Activated CD8-positive, alpha-beta memory T cell treated with anti-CD3 and anti-CD28 coated beads for 24 hours (primary cell): ENCODE data around the gene SYT7.
A peak's percentile ranks its signal among the peaks of the same experiment; 100 is the strongest.

Experiments used
- DNase-seq: peaks from one replicate; pipeline ENCODE4 v3.0.0-alpha.2; 2020

SYT7 gene

DNA sequence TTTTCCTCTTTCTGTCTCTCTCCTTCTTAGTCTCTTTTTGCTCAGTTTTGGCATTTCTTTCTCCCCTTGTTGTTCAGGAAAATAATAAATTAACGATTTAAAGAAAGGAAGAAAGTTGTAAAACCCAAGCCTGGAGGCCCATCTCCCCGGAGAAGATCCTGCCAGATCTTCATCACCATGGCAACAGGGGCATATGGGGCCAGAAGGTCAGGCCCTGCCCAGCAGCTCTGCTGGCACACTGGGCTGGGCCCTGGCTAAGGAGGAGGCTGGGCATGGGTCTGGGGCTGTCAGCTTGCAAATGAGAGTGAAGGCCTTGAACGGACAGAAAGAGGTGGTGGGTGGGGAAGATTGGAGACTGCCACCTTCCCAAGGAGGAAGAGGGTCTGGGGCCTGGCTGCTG is 69.5 kb downstream of the SYT7 start:
- DNase-seq = no peak

DNA sequence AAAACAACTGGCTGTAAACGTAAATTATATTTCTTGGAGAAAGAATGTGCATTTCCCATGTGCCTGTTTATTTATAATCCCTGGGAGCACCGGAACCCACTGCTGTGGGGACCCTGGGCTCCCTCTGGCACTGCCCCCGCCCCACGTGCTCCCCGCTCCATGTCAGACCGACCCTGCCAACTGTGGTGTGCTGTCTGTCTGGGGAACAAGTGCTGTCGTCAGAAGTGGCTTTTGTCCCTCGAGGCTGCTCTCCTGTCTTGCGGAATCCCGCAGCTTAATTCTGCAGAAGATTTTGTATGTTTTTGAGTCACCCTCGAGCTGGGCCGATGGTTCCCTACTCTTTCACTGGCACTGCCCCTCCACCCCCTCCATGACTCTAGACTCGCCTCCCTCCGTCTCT is 69.9 kb downstream of the SYT7 start:
- DNase-seq = no peak

DNA sequence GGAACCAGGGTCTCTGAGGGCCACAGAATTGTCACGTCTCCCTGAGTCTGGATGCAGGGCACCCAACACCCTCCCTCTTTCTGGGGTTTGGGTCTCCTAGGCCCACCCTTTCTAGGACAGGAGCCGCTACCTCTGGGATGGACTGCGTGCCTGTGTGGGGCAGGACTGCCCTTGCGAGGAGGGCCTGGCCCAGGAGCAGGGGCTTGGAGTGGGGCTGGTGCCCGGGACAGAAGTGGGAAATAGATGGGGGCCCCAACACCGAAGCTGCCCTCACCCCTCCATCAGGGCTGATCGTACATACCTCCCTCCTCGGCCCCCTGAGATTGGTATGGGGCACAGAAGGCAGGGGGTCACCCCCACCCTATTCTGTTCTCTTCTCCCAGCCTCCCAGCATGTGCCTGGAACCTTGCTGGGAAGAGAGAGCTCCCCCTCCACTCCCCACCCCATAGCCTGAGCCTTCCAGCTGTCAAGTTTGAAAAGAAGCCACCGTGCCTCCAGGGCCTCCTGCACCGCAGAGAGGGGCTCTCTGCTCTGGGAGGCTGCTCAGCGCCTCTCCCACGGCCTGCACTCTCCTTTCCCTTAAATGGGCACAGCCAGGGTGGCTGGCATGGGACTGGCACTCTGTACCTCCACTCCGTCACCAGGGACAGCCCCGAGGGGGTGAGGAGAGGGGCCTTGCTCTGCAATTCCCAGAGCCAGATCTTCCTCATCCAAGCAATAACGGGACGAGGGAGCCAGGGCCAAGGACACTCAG is 70.5 kb downstream of the SYT7 start:
- no peak for DNase-seq

DNA sequence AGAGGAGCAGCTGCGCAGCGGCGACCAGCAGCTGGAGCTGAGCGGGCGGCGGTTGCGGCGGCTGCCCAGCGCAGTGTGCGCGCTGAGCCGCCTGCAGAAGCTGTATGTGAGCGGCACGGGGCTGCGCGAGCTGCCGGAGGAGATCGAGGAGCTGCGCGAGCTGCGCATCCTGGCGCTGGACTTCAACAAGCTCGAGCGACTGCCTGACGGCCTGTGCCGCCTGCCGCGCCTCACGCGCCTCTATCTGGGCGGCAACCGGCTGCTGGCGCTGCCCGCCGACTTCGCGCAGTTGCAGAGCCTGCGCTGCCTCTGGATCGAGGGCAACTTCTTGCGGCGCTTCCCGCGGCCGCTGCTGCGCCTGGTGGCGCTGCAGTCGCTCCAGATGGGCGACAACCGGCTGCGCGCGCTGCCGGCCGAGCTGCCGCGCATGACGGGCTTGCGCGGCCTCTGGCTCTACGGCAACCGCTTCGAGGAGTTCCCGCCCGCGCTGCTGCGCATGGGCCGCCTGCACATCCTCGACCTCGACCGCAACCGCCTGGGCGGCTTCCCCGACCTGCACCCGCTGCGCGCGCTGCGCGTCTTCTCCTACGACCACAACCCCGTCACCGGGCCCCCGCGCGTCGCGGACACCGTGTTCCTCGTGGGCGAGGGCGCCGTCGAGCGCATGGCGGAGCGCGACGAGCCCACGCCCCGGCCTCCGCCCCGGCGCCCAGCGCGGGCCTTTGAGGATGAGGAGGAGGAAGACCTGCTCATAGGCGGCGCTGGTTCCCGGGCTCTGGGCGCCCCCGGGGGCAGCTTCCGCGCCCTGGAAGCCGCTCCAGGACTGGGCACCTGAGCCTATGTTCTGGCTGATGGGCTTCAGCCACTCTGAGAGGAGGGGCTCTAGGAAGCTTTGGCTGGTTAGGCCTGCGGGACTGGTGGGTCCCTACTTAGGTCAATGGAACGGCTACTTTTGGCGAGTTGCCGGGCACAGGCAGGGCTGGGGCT is 71.5 kb downstream of the SYT7 start:
- peak; percentile 82 for DNase-seq

DNA sequence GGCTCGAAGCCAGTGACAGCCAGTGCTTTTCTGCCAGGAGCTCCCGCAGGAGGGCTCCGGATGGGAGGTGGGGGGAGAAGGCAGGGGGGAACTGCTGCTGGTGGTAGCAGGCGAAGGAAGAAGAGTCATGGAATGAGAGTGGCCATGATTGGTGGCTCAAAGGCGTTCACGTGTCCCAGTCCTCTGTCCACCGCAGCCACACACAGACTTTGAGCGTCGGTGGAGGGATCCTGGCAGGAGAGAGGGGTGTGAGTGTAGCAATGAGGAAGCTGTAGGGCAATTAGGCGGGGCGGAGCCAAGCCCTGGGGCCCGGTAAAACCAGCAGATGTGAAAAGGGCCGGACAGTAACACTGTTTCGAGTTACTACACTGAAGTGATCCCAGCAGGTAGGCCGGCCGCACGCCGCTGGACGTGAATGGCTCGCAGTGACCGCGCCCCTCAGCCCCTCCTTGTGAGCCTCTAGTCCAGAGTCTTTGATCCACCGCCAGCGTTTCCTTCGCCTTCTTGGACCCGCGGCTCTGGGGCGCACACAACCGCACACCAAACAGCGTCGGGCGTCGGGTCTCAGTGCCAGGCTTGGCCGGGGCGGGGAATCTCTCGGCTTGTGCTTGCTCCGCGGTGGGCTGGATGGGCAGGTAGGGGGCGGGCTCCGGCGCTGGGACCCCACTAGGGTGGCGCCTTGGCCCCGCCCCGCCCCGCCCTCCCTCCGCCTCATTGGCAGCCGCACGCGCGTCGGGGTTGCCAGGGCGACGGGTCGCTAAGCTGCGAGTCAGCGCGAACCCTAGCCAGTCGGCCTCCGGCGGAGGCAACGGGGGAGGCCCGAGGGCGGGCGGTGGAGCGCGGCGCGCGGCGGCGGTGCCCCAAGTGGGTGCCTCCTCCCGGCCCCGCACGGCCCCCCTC is 72.7 kb downstream of the SYT7 start, which contains the start of gene LRRC10B:
TSS of gene LRRC10B (plus strand) at position 788 of the 900 bp plus-strand sequence. CDS start 250 bp downstream, outside the sequence.
- peak; percentile 61 for DNase-seq

DNA sequence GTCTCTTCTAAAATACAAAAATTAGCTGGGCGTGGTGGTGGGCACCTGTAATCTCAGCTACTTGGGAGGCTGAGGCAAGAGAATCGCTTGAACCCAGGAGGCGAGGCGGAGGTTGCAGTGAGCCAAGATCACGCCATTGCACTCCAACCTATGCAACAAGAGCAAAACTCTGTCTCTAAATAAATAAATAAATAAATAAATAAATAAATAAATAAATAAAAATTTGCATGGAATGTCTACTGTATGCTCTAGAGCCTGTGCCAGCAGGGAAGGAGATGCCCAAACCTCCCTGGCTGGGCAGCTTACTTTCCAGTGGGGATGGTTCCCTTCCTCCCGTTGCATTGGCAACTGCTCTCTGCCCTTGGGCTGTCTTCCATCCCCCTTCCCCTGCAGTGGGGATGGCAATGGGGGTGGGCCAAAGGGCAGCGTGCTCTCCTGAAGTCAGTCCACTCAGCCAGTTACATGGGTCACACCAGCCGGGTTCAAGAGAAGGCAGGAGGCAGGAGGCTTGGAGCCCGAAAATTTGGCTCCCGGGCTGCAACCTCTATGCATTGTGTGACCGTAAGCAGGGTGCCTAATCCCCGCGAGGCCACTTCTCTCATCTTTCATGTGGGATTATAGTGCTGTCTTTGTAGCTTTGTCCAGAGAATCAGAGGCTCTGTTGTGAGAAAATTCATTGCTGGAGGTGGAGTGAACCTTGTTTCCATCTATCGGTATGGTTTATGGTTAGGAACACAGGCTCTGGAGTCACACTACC is 73.7 kb downstream of the SYT7 start:
- DNase-seq = no peak

DNA sequence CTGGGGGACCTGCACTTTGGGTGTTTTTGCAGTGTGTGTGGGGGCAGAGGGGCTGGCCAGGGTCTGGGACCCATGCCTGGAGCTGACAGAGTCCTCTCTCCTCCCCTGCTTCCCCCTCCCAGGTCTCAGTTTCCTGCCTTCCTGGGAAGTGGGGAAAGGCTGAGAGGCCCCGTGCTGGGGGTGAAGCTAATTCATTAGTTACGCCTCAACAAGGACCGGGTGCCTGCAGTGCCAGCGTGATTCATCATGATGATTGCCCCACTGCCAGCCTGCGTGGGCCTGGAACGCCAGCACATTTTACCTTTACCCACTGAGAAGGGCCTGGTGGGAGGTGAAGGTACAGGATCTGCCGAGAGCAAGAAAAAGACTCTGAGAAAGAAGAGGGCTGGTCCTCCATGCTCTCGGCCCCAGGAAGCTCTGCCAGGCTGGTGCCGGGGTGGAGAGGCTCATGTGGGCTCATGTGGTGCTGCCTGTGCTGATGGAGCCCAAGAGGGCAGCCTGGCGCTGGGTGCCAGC is 75.2 kb downstream of the SYT7 start:
- no peak for DNase-seq

DNA sequence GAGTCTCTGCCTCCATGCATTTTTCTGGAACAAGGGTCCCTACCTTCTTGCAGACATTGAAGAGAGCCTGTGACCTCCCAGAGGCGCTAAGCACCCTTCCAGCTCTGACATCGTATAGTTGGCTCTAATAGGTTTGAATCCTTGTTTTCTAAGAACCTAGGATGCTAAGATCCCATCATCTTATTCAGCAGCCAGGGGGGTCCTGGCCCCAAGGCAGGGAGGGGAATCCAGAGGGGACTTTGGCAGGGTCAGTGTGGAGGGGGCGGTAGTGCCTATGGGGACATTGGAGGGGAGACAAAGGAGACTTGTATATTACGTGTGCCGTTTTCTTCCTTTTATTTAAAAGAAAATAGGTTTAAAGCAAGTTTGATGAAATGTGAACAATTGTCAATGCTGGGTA is 75.8 kb downstream of the SYT7 start:
- DNase-seq = no peak

DNA sequence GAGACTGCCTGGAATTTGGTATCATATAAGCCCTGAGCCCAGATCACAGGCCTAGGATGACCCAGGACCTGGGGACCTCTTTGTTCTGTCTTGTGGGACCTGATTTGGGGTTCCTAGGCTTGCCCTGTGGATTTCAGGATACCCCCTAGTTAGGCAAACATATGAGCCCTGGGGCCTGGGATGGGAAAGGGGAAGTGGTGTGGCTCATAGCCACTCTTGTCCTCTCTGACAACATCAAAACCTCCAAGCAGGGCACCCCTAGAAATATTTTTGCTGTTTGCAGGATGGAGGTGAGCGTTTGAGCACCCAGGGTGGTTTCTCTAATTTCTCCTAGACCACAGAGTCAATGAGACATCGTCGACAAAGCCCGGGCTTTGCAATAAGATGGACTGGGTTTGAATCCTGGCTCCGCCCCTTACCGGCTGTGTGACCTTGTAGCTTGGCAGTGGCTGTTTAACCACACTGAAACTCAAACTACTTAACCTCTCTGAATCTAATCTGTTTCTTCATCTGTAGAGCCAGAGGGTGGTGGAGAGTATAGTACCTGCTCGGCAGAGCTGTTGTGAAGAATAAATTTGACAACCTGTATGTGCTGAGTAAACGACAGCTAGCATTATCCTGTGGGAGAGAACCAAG is 77.6 kb downstream of the SYT7 start:
- no peak for DNase-seq

DNA sequence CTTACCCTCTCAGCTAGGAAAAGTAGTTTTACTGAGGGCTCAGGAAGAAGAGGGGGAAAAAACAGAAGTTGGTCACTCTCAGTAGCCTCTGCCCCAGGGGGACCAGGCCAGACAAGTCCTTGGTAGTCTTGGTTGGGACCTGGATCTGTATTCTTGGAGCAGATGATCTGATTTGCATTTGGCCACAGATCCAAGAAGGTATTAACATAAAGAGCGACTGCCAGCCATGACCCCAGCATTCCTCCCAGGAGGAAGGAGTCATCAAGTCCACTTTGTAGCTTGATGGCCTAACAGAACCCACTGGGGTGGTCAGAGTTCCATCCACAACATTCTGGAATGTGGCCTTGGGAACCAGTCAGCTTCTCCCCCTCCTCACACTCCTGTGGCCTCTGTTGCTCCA is 78.4 kb downstream of the SYT7 start:
- no peak for DNase-seq

DNA sequence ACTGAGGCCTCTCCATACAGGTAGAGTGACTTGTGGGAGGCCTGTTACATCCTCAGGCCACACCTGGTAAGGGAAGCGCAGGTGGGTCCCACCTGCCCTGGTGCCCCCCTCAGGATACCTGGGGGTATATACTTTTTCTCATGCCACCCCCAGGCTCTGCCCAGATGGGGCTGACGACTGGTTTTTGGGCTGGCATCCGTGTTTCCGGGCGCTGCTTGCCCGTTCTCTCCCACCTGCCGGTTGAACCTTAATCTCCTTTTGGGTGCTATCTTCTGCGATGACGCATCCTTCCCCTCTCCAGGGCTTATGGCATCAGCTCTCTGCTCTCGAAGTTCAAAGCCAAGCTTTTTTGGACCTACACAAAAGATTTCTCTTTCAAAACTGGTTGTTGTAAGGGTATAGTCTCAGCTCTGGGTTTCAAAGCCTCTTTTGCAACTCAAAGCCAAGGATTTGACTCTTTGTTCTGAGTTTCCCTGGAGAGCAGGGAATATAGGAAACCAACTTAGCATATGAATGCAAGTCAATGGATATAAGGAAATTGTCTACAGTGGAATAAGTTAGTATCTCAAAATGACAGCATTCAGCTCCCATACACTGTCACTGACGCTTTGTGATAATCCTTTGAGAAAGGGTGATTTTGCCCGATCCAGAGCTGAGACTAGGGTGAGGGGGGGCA is 80.9 kb downstream of the SYT7 start:
- no peak for DNase-seq

DNA sequence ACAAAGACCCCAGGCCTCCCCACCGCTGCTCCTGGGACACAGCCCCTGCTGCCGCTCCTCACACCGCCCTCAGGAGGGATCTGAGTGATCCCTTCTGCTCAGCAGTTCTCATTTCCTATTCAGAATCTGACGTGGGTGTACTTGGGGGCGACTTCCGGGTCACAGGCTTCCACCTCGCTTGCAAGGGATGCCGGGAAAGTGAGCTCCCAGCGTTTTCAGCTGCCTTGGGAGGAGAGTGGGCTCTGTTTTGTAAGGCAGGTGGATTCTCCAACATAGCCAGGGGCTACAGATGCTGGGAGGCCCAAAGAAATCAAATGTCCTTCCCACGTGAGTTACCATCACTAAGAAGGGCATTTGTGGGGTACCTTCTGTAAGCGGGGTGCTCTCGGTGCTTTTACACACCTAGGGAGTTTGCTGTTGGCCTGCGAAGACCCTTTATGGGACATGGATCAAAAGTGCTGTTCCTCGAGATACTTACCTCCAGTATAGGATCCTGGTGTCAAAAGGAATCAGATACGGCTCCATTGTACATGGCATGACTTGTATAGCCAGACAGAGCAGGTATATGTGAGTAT is 82.0 kb downstream of the SYT7 start:
- no peak for DNase-seq

DNA sequence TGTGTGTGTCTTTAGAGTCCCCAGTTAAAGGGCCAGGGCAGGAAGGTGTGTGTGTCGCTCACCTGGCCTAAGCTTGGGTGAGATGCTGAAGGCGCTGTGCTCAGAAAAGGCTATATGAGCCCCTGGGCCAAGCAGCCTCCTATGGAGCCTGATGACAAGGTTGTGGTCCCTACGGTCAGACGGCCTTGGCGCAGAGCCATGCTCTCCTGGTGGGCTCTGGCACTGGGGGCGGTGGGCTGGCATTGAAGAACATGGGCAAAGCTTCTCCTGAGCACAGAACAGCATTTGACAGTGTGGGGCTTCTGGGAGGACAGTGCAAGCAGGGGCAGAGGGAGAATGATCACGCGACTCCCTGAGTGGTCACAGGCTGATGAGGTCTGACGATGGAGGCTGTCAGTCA is 83.0 kb downstream of the SYT7 start:
- no peak for DNase-seq

DNA sequence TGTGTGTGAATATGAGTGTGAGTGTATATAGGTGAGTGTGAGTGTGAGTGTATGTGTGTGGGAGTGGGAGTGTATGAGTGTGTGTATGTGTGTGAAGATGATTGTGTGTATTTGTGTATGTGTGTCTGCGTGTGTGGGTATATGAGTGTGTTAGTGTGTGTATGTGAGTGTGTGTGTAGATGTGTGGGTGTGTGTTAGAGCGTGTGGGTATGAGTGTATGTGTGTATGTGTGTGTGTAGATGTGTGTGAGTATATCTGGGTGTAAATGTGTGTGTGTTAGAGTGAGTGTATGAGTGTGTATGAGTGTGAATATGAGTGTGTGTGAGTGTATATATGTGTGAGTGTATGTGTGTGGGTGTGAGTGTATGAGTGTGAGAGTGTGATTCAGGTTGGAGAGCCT is 83.4 kb downstream of the SYT7 start:
- no peak for DNase-seq

DNA sequence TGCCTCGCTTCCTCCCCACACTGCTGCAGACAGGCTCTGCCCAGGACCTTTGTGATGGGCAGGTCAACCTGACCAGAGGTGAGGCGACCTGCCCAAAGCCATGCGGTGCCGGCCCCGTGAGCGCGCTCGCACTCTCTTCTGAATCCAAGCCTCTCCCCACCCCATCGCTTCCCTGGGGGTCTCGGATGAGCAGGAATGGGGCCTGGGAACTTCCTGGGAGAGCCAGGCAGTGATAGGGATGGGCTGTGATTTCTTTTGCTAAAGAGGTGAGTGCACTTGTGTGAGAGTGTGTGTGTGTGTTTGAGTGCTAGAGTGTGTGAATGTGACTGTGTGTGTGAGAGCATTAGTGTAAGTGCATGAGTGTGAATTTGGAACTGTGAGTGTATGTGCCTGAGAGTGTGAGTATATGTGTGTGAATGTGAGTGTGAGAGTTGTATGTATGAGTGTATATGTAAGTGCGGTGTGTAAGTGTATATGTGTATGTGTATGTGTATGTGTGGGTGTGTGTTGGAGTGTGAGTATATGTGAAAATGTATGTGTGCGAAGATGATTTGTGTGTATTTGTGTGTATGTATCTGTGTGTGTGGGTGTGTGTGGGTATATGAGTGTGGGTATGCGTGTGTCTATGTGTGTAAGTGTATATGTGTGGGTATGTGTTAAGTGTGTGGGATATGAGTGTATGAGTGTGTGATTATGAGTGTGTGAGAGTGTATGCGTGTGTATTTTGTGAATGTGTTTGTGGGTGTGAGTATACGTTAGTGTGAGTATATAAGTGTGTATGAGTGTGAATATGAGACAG is 84.1 kb downstream of the SYT7 start:
- no peak for DNase-seq

DNA sequence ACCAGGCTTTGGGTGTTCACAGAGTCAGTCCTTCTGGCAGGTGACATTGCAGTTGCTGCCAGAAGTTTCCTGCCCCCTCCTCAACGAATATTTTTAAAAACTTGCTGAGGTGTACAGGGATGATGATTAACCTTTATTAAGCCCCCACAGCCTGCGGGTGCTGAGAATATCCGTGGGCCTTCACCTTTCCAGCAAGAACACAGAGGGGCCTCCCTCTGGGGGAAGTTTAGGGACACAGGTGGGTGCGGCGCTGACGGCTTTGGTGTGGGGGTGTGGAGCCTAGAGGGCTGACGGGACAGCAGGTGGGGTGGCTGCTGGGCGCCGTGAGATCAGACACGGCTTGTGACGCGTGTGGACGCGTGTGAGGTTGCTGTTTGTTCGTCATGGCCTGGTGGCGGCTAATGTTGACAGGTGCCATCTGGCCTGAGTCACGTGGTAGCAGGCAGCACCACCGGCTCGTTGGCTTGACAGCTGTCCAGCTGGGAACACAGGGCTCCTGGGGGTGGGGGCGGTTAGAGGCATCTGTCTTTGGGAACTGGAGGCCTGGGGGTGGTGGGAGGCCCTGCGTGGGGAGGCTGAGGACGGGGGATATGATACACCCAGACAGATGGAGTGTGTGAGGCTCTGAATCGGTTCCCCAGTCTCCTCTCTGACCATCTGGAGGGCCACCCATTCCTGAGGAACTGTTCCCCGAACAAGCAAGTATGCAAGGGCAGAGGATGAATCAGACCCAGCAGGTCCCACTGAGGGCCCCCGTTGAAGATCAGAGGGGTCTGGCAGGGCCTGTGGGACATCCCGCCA is 84.9 kb downstream of the SYT7 start:
- DNase-seq = no peak

DNA sequence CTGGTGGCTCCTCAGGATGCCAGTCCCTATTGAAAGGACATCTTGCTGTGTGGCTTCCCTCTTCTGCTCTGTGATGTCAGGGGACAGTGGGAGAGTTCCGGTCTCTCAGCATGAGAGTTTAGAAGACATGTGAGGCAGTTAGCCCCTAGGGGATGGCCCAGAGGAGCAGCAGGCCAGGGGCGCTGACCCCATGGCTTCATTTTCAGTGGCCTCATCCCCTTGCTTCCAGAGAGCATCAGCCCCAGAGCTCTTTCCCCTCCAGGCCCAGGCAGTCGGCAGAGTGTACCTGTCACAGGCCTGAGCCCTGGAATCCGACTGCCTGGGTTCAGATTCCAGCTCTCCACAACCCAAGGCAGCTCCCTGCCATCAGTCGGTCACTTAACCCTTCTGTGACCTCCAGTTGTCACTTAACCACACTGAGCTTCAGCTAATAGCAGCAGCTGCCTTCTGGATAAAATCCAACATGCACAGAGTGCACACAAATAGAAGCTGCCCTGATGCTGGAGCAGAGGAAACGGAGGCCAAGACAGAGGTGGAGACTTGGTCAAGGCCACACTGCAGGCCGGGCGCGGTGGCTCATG is 86.4 kb downstream of the SYT7 start:
- no peak for DNase-seq

DNA sequence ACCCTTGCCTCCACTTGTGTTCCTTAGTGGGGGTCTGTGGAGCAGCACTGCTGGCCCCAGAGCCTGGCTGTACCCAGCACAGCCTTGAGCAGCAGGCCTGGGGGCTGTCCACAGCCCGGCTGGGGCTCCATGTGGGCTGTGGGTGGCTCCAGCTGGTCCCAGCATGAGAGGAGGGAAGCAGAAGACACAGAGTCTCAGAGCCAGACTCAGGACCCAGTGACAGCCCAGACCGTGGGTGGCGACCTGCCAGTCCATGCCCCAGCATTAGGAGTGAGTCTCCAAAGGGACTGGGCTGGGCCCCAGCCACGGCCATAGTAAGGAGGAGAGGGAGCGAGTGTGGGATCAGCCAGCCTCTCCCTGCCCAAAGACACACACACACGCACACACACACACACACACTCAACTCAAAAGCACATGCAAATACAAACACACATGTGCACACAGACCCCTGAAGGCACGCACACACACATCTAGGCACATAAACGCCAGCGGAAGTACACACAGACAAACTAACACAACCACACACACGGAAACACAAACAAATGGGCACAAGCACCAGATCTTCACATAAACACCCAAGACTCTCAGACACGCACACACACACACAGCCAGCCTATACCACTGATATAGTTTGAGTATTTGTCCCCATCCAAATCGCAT is 89.0 kb downstream of the SYT7 start:
- no peak for DNase-seq
